GOT3 (cell line): Measurements from ENCODE around the gene TBC1D22A.

Source experiments
- DNase-seq: peaks from one replicate; lab custom pipeline; 2025; ENCODE audit warnings: mixed read lengths; lab: John Stamatoyannopoulos, UW

Gene TBC1D22A

GRCh38 chr22:46958658-46959057 lies 196.2 kb downstream of the TBC1D22A start:
- DNase-seq: no peak

DNA sequence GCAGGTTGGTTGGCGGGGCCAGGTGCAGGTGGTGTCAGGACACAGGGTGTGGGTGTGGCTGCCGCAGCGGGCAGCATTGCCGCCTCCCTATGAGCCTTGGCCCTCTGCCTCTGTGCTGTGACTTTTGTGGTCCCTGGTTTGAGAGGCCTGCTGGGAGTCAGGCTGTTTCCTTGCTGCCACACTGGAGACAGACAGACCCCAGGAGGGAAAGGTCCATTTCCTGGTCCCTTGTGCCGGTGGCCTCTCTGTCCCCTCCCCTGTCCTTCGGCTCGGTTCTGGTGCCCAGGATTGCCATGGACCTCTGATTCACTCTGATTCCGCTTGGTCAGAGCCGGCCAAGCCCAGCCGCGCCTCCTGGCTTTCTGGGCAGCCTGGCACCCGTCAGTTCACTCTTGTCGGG lies 196.9 kb downstream of the TBC1D22A start:
- no peak for DNase-seq

DNA sequence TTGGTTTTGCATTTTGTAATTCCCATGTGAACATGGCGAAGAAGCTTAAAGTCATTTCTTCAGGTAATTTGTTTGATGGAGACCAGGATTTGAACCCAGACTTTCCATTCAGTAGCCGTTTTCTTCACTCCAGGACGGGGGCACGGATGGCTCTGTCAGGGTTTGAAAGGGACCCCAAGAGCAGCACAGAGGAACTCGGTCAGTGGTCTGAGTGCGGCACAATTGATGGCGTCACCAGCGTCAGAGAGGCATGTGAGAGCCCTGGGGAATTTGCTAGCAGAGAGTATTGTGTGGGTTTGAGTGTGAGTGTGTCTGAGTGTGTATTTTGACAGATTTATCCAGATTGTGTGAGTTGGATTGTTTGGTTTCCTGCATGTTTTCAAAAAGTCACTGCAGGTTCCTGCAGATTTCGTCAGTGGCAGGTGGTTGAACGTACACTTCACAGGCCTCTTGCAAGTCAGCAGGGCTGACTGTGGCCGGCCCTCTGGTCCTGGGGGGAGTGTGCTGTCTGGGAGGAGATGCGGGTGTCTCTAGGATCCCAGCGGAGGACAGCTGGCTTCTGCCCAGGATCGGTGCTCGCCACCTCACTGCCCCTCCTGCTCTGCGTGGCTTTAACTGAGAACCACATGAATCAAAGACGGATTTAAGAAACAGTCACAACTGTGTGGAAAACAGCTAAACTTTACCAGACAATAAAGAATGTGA lies 199.3 kb downstream of the TBC1D22A start:
- no peak for DNase-seq

- DNase-seq: no peak
Measured at GRCh38 chr22:46962406-46962805, 200.0 kb downstream of the TBC1D22A start.

DNA sequence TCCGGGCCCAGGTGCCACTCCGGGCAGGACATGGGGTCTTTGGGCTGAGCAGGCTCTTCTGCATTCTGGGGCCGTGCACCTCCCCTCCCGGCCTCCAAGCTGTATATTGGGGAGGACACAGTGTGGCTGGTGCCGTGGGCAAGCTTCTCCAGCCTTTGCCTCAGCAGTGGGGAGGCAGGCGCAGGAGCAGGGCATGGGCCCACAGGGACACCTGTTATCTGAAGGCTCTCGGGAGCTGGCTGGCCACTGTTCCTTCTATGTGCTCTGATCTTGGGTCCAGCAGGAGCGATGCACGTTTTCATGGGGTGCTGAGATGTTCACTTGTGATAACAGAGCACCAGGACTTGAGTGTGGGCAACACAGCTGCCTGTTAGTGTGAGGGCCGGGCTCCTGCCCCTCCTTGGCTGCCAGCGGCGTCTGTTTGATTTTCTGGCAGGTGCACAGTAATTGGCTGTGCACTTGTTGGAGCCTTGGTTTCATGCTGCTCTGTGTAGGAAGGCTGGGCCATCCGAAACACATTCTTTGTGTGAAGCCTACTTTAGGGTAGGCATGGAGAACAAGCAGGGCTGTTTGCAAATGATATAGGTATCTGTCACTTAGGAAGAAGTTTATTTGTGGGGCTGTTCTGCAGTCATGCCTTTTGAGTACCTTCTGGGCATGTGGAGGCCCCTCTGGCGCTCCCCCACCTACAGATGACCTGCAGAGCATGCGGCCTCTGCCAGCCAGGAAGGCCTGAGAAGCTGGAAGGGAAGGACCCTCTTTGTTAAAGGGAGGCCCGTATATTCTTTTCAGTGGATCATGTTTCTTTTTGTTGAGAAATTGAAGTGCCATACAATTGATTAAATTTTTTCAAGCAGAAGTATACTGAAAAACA lies 201.5 kb downstream of the TBC1D22A start:
- DNase-seq: no peak

GRCh38 chr22:46964773-46965550 lies 202.5 kb downstream of the TBC1D22A start:
- no peak for DNase-seq

- no peak for DNase-seq
Measured at GRCh38 chr22:46965555-46966494, 203.4 kb downstream of the TBC1D22A start.

DNA sequence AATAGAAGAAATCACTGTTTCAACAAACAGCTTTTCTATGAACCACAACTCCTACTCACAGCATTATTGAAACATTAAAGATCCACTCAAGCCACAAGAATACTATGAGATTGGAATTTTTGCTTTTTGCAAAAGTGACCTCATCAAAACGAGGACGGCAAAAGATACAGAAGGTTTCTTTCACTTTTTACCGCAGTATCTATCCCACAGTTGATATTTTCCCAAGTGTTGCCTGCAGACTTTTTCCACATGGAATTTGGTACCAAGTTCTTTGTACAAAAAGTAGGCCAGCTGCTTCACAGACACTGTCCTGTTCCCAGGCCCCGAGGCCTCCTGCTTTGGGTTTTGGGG lies 204.0 kb downstream of the TBC1D22A start:
- DNase-seq: no peak

DNA sequence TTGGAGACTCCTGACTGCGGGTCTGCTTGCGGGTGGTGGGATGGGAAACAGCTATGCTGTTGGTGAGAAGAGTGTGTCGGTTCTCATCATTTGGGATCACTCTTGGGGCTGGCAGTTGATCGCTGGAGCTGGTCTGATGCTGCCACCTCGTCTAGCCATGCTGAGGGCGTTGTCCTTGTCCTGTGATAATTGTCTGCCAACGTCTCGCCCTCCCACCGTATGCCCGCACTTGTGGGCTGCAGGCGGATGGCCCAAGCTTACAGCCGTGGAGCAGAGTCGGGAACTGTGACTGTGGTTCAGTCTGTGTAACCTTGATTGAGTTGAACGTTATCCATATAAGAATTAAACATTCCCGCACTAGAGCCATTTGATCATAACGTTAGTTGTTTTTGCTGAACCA lies 204.4 kb downstream of the TBC1D22A start:
- DNase-seq: no peak

DNA sequence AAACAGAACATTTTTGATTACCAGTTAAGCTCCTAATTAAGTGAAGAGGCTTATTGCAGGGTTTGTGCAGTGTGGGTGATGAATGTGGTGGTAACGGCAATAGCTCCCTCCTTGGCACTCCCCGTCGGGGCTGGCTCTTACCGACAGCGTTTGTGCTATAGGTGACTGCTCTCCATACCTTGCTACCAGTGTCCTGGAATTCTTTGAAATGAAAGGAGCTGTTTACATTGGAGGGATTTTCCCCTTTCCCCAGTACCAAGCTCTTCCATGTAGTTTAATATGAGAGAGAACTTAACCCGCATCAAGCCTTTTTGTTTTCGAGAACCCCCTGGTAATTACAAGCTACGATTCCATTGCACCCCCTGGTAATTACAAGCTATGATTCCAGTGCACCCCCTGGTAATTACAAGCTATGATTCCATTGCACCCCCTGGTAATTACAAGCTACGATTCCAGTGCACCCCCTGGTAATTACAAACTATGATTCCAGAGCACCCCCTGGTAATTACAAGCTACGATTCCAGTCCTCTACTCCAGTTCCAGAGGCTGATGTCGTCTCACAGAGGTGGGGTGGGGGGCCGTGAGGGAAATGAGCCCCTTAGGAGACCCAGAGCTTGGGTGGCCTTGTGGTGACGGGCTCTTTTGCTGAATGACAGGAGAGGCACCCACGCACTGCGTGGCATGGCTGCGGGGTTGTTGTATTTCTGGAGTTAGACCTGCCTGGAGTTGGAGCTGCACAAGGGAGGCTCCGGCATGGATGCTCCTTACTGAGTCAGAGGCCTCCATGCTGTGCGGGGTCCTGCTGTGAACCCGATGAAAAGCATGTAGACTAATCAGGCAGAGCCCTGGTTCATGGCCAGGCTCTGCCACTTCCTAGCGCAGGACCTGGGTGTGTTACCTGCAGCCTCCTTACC lies 205.3 kb downstream of the TBC1D22A start:
- no peak for DNase-seq

DNA sequence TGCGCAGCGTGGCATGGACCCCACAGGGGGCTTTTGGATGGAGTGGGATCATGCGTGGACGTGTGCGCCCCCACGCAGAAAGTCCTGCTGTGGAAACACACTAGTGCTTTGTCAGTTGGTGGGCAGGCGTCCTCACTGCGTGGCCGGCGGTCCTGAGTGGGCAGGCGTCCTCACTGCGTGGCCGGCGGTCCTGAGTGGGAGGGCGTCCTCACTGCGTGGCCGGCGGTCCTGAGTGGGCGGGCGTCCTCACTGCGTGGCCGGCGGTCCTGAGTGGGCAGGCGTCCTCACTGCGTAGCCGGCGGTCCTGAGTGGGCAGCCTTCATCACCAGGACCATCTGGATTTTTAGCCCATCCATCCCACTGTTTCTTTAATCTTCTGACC lies 205.9 kb downstream of the TBC1D22A start:
- DNase-seq: no peak

DNA sequence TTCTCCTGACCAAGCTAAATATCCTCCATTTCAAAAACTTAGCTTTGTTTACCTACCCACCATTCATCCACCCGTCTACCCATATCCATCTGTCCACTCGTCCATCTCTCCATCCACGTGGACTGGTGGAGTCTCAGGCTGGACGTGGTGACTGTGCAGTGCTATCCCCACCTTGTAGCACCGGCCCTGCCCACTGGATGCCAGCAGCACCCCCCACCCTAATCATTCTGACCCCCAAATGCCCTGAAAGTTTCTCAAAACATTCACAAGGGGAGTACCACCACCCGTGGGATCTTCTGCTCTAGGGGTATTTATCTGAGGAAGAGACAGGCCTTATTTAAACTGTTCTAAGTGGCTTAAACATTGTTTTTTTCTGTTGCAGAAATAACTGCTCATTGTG lies 206.4 kb downstream of the TBC1D22A start:
- no peak for DNase-seq

DNA sequence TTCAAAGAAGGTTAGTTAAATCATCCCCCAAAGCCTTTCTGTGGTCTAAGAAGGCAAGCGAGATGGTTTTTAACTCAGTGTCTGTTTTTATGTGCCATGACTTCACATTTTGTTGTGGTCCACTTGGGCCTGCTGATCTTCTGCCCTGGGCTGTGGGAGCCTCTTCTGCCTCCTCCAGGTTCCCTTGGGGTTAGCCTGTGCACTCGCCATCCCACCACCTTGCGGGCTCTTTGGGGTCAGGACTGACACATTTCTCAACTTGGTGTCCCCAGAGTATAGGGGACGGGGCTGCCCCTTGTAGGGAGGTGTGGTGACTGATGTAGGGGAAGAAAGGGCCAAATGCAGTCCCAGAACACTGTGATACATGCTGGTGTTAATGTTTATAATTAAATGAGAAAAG lies 207.0 kb downstream of the TBC1D22A start:
- no peak for DNase-seq

GRCh38 chr22:46969961-46970360 lies 207.5 kb downstream of the TBC1D22A start:
- DNase-seq: no peak

- no peak for DNase-seq
Measured at GRCh38 chr22:46970411-46971098, 208.1 kb downstream of the TBC1D22A start.

- DNase-seq: no peak
Measured at GRCh38 chr22:46971099-46971763, 208.8 kb downstream of the TBC1D22A start.

- no peak for DNase-seq
Measured at GRCh38 chr22:46971764-46972125, 209.3 kb downstream of the TBC1D22A start.

DNA sequence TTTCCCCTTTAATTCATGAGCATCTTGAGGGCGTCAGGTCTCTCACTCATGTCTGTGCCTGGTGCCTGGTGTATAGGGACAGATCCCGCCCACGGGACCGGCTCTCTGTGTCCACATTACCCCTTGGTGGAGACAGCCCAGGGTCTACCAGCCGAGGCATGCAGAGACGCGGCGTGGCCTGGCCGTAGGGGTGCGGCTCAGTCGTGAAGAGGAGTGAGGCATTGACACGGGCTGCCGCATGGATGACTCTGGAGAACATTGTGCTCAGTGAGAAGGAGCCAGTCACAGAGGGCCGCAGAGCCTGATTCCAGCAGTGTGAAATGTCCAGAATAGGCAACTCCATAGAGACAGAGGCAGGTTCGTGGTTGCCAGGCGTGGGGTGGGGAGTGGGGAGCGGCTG lies 209.8 kb downstream of the TBC1D22A start:
- DNase-seq: no peak
